ENCODE results near the gene MLST8.

- TF ChIP-seq GATA3 (IDR thresholded peaks at IDR 0.05; ENCODE audit: low read depth, low read length) (no peak), GATA2 (IDR thresholded peaks at IDR 0.05; ENCODE audit: low read depth, low read length) (no peak)
These were observed 21.1 kb downstream of the MLST8 start for GRCh38 chr16:2226245-2226793.
